CD4-positive, alpha-beta T cell (primary cell): ENCODE results near the gene SPDYE18. TPM values are rescaled to one million over a fixed set of nuclear protein-coding genes. Genes with fewer than 3 reads are reported as not detected.
"Not testable (repeated sequence)": the region's sequence is repeated elsewhere in the genome, so short reads cannot be mapped to it uniquely, and the experiment has no call there.

Source experiments
- ATAC-seq: fragments of 200-7000 bp; cut with Tn5 transposase; one replicate; pipeline ENCODE4 v1.10.0; 2022; ENCODE audit warnings: mild to moderate bottlenecking; ENCODE audit not compliant: poor library complexity
- CTCF ChIA-PET: fragments of 350-600 bp; sonication (Branson Sonifier 250); formaldehyde crosslinking; loops from one replicate; lab custom pipeline; 2021; ENCODE audit warnings: antibody characterized with exemption, inconsistent platforms; lab: Charles Lee
- POLR2A ChIA-PET: fragments of 350-600 bp; sonication (Branson Sonifier 250); formaldehyde crosslinking; loops from one replicate; lab custom pipeline; 2021; ENCODE audit warnings: antibody characterized with exemption, inconsistent platforms; lab: Charles Lee
- DNase-seq, 14 experiments: peaks; one replicate each; pipeline ENCODE4 v3.0.0-alpha.2; 2013 to 2020; ENCODE audit warnings: mixed read lengths in 2 of 14
- H3K27ac ChIP-seq, 2 donors: one replicate each; pipeline versions ENCODE4 v1.5.1 to v1.7.0; 2013; ENCODE audit warnings: low read length in 2 of 2, low read depth in 1 of 2, mild to moderate bottlenecking in 1 of 2
- H3K27me3 ChIP-seq, 2 experiments: 1 replicate in 1 of 2; 2 replicates in 1 of 2; pipeline versions ENCODE4 v1.6.1 to v1.7.0; 2013; ENCODE audit warnings: low read length in 2 of 2, control low read depth in 1 of 2, mild to moderate bottlenecking in 1 of 2, moderate library complexity in 1 of 2; ENCODE audit not compliant: insufficient read depth in 2 of 2, control insufficient read depth in 1 of 2
- H3K36me3 ChIP-seq: one replicate; pipeline ENCODE4 v1.6.1; 2013; ENCODE audit warnings: low read length, control low read depth; ENCODE audit not compliant: insufficient read depth
- H3K4me1 ChIP-seq: one replicate; pipeline ENCODE4 v1.6.1; 2013; ENCODE audit warnings: low read length, control low read depth; ENCODE audit not compliant: insufficient read depth
- H3K4me3 ChIP-seq: one replicate; pipeline ENCODE4 v1.5.1; 2013; ENCODE audit warnings: mild to moderate bottlenecking, low read length, moderate library complexity
- H3K9me3 ChIP-seq, 2 experiments: 1 replicate in 1 of 2; 2 replicates in 1 of 2; pipeline versions ENCODE4 v1.6.1 to v1.7.0; 2013; ENCODE audit warnings: low read length in 2 of 2, mild to moderate bottlenecking in 2 of 2, control low read depth in 1 of 2, moderate library complexity in 1 of 2; ENCODE audit not compliant: control insufficient read depth in 1 of 2, insufficient read depth in 1 of 2
- H3K27ac Mint-ChIP-seq: one replicate; pipeline ENCODE4 v1.8.0; 2020; ENCODE audit warnings: mixed read lengths
- H3K27me3 Mint-ChIP-seq: one replicate; pipeline ENCODE4 v1.8.0; 2021; ENCODE audit warnings: mixed read lengths
- H3K36me3 Mint-ChIP-seq: one replicate; pipeline ENCODE4 v1.8.0; 2021; ENCODE audit warnings: low read depth, mixed read lengths
- H3K4me1 Mint-ChIP-seq: one replicate; pipeline ENCODE4 v1.8.0; 2021; ENCODE audit warnings: low read depth, mixed read lengths
- H3K4me3 Mint-ChIP-seq: one replicate; pipeline ENCODE4 v1.8.0; 2020; ENCODE audit warnings: mild to moderate bottlenecking, mixed read lengths
- H3K9me3 Mint-ChIP-seq: one replicate; pipeline ENCODE4 v1.8.0; 2020; ENCODE audit warnings: mixed read lengths
- intact Hi-C, 2 experiments: fragments of 100-400 bp; cut with DNase I in 1 of 2; cut with micrococcal nuclease in 1 of 2; formaldehyde crosslinking; loops; one replicate each; pipeline versions ENCODE4 v1.15.1 to v1.9.0; 2023 to 2025; cut with DNase I, micrococcal nuclease
- total RNA-seq, 174 experiments: library from RNA in 2 of 174; stranded (reverse) in 2 of 174; gene quantifications; one replicate each; pipeline ENCODE4 v1.2.3 and lab custom pipeline; 2021 to 2026

SPDYE18 gene
- total RNA-seq, 2 experiments from 2014 or later, result 0.82 to 1.8 TPM

GRCh38 chr7:77006127-77007110 lies 55.9 kb downstream of the SPDYE18 start:
- CTCF ChIA-PET, H3K9me3 ChIP-seq, ATAC-seq, POLR2A ChIA-PET, H3K27ac Mint-ChIP-seq, H3K36me3 Mint-ChIP-seq, H3K4me3 Mint-ChIP-seq, H3K4me1 Mint-ChIP-seq, H3K27me3 Mint-ChIP-seq, H3K4me1 ChIP-seq, H3K4me3 ChIP-seq, intact Hi-C loops, H3K27ac ChIP-seq, H3K27me3 ChIP-seq, H3K9me3 Mint-ChIP-seq, H3K36me3 ChIP-seq: not testable (repeated sequence)
- DNase-seq, result peak in 2 of 14 experiments; percentile 5 to 24

GRCh38 chr7:77005461-77006057 lies 56.8 kb downstream of the SPDYE18 start:
- H3K36me3 ChIP-seq, H3K4me1 ChIP-seq, H3K4me3 ChIP-seq, H3K4me1 Mint-ChIP-seq, H3K36me3 Mint-ChIP-seq, H3K27ac Mint-ChIP-seq, H3K27ac ChIP-seq, H3K27me3 ChIP-seq, CTCF ChIA-PET, POLR2A ChIA-PET, H3K9me3 Mint-ChIP-seq, H3K27me3 Mint-ChIP-seq, H3K4me3 Mint-ChIP-seq, ATAC-seq, intact Hi-C loops, H3K9me3 ChIP-seq: not testable (repeated sequence)
- peak in 2 of 14 experiments; percentile 7 to 15 for DNase-seq

- intact Hi-C loops, H3K4me1 ChIP-seq, H3K4me3 Mint-ChIP-seq, H3K36me3 Mint-ChIP-seq, CTCF ChIA-PET, H3K4me1 Mint-ChIP-seq, H3K9me3 Mint-ChIP-seq, H3K27me3 ChIP-seq, H3K27me3 Mint-ChIP-seq, H3K27ac Mint-ChIP-seq, H3K36me3 ChIP-seq, H3K4me3 ChIP-seq, H3K27ac ChIP-seq, ATAC-seq, H3K9me3 ChIP-seq, POLR2A ChIA-PET: not testable (repeated sequence)
- DNase-seq, result peak in 2 of 14 experiments; percentile 2 to 11
Measured at GRCh38 chr7:77004151-77004550, 58.2 kb downstream of the SPDYE18 start.

GRCh38 chr7:77003241-77003640 lies 59.1 kb downstream of the SPDYE18 start:
- H3K9me3 ChIP-seq, H3K27me3 Mint-ChIP-seq, H3K27ac Mint-ChIP-seq, H3K27me3 ChIP-seq, H3K4me1 ChIP-seq, H3K4me3 Mint-ChIP-seq, POLR2A ChIA-PET, H3K36me3 ChIP-seq, H3K4me1 Mint-ChIP-seq, H3K4me3 ChIP-seq, ATAC-seq, intact Hi-C loops, H3K36me3 Mint-ChIP-seq, H3K27ac ChIP-seq, H3K9me3 Mint-ChIP-seq, CTCF ChIA-PET: not testable (repeated sequence)
- peak in 2 of 14 experiments; percentile 5 to 27 for DNase-seq

- H3K27ac ChIP-seq, H3K9me3 ChIP-seq, ATAC-seq, CTCF ChIA-PET, H3K4me3 Mint-ChIP-seq, H3K27me3 ChIP-seq, H3K4me3 ChIP-seq, H3K36me3 Mint-ChIP-seq, H3K27me3 Mint-ChIP-seq, intact Hi-C loops, H3K27ac Mint-ChIP-seq, H3K9me3 Mint-ChIP-seq, H3K4me1 Mint-ChIP-seq, H3K36me3 ChIP-seq, POLR2A ChIA-PET: not testable (repeated sequence)
- peak in 2 of 14 experiments; percentile 8 to 16 for DNase-seq
- H3K4me1 ChIP-seq, result peaks cover 11% of the 10 kb centered on the region
Measured at GRCh38 chr7:77002678-77003233, 59.6 kb downstream of the SPDYE18 start.

GRCh38 chr7:77002104-77002503 lies 60.3 kb downstream of the SPDYE18 start:
- H3K27me3 Mint-ChIP-seq, H3K9me3 Mint-ChIP-seq, H3K9me3 ChIP-seq, H3K4me1 Mint-ChIP-seq, H3K36me3 ChIP-seq, CTCF ChIA-PET, intact Hi-C loops, H3K4me3 ChIP-seq, H3K27me3 ChIP-seq, POLR2A ChIA-PET, H3K27ac ChIP-seq, H3K27ac Mint-ChIP-seq, H3K36me3 Mint-ChIP-seq, H3K4me3 Mint-ChIP-seq, ATAC-seq: not testable (repeated sequence)
- H3K4me1 ChIP-seq, result peaks cover 17% of the 10 kb centered on the region
- peak in 1 of 14 experiments; percentile 26 for DNase-seq
